Activated CD8-positive, alpha-beta memory T cell treated with anti-CD3 and anti-CD28 coated beads, Interleukin-2, amount 50 U/mL, for 1 hour (primary cell): ENCODE data around the gene LRRC72.
"Not testable (repeated sequence)": the region's sequence is repeated elsewhere in the genome, so short reads cannot be mapped to it uniquely, and the experiment has no call there.

Experiments
- DNase-seq: peaks from one replicate; pipeline ENCODE4 v3.0.0-alpha.2; 2020; ENCODE audit errors: extremely low read depth

Gene LRRC72

DNA sequence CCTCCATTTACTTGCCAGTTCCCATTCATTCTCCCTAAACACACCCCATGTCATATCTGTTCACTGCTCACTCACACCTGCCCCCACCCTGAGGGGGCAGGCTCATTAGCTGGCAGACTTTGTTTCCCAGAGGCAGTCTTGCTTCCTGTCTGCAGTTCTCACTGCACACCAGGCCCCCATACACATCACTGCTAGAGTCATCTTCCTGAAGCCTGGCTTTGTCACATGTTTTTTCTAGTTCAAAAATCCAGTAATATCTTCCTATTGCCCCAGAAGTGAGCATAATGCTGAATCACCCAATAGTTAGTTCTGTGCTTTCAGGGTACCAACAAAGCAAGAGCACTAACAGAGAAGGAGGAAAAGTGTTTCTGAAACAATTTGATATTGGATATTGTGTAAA is 1.9 kb downstream of the LRRC72 start:
- DNase-seq = no peak

DNA sequence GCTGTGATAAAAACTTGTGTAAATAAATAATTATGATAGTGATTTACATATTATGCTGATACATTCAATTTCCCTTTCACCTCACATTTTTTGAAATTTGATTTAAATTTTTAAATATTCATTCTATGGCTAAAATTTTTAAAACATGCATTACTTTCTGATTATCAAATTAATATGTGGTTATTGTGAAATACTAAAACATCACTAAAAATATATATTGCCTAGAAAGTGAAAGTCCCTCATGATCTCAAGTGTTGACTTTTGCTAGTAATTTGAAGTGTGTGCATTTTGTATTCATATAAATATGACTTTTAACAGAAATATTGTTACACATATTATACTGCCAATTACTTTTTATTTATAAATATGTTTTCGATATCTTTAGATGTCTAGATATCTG is 3.1 kb downstream of the LRRC72 start:
- no peak for DNase-seq

DNA sequence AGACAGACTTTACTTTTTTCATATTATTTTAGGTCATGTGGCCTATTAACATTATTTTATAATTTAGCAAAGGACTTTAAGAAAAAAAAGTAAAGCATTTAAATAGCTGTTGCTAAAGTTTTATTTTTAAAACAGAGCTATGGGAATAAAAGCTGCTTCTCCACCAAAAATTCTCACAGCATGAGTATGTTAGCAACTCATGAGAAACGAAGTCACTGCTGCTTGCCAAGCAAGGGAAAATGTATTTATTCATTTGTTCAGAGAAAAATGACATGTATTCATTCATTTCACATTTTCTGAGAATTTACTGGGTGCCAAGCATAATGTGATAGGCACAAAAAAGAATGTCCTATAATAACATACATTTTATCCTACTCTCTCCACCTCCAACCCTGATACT is 5.1 kb downstream of the LRRC72 start:
- no peak for DNase-seq

DNA sequence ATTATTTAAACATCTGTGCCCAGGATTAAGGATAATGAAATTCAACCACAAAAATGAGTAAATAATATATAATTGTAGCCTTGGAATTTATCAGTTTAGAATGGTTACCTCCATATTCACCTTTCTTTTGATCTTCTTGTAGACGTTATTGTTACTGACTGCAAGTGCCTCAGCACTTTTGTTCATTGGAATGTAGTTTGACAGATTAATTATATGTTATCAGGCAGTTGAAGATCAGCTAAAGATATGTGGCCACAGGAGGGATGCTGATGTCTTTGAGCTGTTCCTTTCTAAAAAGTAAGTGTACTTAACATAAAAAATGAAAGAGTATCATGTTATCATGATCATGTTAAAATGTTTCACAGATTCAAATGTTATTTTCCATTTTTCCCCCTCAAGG is 5.6 kb downstream of the LRRC72 start:
- DNase-seq = no peak

DNA sequence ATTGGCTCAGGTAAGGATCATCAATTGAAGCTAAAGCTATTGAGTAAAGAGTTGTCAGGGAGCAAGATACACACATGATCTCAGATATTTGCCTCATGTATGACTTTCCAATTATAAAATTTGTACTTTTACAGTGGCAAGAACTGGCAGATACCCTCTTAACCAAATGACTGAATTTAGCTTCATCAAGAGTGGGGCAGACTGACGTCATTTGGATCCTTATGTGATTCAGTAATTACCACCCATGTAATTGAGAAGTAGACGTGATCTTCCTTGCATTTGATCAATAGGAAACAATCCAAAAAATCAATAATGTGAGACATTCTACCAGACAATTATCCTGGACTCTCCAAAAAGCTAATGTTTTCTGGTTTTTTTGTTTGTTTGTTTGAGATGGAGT is 8.9 kb downstream of the LRRC72 start:
- no peak for DNase-seq

DNA sequence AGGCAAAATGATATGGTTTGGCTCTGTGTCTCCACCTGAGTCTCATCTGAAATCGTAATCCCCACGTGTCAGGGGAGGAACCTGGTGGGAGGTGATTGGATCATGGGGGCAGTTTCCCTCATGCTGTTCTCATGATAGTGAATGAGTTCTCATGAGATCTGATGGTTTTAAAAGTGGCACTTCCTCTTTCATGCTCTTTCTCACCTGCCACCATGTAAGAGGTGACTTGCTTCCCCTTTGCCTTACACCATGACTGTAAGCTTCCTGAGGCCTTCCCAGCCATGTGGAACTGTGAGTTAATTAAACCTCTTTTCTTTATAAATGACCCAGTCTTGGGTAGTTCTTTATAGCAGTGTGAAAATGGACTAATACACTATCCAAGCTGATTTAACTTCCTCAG is 13.9 kb downstream of the LRRC72 start:
- DNase-seq = not testable (repeated sequence)

DNA sequence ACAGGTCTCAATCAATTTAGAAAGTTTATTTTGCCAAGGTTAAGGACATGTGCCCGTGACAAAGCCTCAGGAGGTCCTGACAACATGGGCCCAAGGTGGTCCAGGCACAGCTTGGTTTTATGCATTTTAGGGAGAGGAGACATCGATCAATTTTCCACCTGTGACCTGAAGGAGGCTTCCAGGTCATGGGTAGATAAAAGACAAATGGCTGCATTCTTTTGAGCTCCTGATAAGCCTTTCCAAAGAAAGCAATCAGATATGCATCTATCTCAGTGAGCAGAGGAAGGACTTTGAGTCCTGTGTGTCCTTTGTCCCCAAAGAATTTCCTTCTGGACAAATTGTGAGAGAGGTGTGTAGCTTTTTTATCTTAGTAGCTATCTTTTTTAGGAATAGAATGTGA is 15.8 kb downstream of the LRRC72 start:
- DNase-seq = no peak

DNA sequence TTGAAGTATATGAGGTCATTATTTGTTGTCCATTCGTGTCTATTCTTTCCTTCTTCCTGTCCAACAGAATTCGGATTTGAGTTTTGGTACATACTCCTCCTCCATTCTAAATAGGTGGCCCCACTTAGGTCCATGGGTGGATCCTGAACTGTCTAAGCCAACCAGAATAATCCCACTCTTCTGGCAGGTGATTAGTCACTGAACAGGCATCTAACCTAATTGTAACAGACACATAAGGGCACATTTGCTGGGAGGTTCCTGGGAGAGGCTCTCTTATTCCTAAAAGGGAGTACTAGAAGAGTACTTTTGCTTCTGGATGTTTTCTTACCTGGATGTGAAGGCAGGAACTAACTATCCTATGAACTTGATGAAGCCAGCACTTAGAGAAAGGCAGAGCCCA is 16.8 kb downstream of the LRRC72 start:
- DNase-seq = no peak

DNA sequence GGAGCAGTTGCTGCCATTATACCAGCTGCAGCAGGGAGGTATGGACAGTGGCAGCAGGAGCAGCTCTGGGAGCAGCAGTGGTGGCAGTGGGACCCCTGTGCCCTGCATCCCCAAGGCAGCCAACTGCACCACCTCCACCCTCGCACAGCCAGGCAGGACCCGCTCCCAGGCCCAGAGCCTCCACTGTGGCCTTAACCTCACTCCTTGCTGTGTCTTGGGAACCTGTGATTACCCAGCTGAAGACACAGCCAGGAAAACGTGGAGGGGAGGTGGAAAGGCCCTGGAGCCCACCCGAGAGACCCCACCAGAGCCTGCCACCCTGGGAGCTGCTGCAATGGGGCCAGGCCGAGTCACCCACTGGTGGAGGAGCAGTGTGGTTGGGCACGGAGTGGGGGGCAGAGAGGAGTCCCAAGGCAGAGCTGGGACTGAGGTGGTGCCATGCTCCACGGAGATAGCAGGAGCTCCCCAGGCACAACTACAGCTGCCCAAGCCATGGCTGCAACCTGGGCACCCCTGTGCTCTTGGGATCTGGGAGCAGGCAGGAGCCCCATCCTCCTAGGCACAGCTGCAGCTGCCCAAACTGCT is 20.4 kb downstream of the LRRC72 start:
- DNase-seq = no peak

DNA sequence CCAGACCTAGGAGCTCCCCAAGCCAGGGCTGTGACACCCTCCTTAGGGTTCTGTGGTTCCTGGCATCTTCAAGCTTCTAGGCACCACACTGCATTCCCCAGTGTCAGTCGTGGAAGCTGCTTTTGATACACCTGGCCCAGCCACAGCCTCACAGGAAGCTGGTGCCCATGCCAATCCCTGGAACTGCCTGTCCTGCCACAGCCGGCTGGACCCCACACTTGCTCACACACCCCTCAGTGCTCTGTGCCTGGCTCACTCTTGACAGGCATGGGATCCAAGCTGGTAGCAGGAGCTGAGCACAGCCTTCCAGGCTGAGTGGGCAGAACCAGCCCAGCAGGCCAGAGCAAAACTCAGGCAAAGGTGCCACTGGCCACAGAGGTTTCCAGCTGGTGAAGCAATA is 21.8 kb downstream of the LRRC72 start:
- no peak for DNase-seq

DNA sequence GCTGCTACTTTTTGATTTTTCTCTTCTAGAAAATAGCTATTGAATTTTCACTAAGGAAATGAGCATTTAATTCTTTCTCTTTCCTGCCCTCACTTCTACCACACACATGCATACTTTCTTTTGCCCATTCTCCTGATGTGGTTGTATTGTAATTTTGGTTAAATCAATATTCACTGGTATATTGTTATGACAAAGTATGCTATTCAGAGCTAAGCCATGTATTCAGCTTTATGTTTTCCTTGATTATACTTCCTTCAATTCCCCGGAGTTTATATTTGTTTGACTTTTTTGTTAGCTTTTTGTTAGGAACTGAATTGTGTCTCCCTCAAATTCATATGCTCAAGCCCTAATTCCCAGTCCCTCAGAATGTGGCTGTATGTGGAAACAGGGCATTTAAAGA is 24.0 kb downstream of the LRRC72 start:
- DNase-seq = no peak

DNA sequence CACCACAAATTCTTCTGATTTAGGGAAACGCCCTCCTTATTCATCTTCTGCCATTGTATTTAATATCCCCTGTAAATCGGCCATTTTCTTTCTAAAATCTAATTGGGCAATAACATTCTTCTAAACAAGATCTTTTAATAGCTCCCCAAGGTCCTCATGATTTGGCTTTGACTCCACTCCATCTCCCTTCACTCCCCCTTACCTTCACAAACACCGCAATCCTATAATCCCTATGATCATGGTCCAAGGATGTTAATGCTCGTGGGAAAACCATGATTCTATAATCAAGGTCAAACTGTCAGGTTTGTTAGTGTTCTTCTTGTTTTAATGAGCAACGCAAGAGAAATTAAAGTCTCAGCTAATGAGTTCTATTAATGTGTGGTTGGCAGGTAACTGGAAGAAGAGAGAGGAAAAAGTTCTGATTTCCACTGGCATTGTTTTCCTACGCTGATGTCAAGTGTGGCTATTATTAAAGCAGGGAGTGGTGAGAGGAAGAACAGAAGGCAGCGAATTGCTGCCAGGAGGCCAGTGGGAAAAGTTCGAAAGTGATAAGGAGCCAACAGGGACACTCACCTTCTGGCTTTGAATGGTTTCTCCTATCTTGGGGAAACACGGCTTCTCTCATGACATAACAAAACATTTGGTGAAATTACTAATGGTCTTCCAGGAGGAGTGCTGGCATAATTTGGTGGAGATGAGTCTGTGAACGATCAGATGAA is 28.1 kb downstream of the LRRC72 start:
- DNase-seq = no peak

DNA sequence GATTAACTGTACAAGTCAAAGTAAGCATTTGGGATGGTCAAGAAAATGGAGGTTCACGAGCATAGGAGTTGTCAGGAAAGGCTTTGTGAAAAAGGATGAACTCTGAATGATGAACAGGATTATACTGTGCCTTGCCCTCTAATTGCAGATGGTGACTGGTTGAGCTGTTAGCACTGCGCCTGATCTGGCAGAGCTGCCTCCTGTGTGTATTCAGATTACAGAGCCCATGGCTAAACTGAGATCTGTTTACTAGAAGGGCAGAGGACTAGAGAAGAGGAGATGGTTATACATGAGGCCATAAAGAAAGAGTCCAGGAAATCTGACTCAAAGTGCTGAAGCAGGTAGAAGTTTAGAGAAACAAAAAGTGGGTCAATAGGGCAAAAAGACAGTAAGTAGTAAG is 29.7 kb downstream of the LRRC72 start:
- DNase-seq = no peak

DNA sequence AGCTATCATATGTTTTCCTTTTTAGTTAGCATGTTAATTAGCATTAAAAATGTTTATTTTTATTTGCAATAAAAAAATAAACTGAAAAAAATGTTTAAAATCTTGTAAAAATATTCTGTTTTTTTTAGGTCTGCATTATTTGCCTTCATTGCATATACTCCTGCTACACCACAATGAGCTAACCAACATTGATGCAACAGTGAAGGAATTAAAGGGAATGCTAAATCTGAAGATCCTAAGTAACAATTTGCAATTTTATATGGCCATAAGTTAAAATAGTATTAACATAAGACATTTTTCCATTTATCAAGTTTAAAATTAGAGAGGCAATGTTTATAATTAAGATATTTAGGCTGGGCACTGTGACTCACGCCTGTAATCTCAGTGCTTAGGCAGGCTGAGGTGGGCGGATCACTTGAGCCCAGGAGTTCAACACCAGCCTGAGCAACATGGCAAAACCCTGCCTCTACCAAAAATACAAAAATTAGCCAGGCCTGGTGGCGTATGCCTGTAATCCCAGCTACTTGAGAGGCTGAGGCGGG is 32.2 kb downstream of the LRRC72 start:
- no peak for DNase-seq

DNA sequence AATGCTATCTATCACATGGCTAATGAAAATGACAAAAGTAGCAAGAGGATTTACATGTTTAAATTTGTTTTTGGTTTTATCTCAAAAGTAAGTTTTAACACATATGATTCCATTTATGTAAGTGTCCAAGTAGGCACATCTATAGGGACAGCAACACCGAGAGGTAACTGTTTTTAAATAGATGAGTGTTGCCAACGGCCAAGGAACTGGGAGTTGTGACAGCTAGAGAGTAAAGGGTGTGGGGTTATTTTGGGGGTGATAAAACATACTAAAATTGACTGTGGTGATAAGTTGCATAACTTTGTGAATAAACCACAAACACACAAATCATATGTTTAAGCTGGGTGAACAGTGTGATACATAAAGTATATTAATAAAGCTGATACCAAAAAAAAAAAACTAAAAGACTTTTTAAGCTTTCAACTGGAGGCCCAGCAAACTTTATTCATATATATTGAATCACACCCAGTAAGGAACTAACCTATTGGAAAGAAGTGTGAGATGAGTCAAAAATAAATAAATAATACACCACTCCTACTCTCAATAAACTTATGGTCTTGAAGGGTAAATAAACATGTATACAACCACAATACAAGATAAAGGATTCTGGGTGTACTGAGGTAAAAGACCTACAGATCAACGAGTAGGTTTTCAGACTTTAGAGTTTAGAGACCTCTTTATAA is 33.0 kb downstream of the LRRC72 start:
- no peak for DNase-seq

DNA sequence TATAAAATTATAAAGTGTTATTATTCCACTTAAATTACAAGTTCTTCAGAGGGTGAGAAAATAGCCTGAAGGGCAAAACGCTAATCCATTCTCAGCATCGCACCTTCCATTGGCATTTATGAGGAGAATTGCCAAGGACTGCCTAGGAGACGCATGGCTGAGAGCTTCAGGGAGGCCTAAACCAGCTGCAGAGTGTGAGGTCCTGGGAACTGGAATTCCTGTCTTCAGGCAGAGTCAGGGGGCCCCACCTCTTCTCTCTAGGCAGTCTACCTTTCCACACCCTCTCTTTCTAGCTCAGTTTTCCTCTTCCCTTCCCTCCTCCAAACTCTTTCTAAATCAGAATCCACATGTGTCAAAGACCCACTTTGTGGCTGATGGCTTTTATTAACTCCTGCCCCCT is 35.3 kb downstream of the LRRC72 start:
- DNase-seq = no peak

DNA sequence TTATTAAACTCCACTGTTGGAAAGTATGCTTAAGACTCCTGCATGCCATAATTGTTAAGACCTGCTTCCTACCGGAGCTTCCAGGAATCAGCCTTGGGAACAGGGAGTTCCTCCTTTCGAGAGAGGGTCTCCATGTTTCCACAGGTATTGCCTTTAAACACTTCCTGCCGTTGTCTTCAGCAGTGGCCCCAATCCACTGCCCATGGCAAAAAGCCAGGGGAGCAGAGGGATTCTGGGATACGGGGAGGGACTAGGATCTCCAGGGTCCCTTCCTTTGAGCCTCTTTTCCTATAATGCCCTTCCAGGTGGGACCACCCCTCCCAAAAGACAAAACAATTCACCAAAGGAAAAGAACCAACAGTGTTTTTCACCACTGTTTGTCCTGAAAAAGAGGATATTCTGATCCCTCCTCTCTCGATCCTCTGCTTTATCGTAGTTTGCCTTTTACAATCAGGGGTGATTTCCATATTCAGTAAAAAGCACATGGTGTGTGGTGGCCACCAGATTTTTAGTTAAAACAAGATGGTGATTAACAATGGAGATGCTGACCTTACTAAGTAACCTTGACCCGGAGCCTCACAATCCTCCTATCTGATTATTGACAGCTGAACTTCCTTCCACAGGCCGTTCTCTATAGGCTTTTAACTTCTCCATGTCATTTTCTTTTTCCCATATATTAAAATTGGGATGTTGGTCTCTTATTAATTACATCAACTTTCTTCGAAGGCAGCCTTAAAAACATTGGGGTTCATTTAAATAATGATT is 36.0 kb downstream of the LRRC72 start:
- DNase-seq = no peak

DNA sequence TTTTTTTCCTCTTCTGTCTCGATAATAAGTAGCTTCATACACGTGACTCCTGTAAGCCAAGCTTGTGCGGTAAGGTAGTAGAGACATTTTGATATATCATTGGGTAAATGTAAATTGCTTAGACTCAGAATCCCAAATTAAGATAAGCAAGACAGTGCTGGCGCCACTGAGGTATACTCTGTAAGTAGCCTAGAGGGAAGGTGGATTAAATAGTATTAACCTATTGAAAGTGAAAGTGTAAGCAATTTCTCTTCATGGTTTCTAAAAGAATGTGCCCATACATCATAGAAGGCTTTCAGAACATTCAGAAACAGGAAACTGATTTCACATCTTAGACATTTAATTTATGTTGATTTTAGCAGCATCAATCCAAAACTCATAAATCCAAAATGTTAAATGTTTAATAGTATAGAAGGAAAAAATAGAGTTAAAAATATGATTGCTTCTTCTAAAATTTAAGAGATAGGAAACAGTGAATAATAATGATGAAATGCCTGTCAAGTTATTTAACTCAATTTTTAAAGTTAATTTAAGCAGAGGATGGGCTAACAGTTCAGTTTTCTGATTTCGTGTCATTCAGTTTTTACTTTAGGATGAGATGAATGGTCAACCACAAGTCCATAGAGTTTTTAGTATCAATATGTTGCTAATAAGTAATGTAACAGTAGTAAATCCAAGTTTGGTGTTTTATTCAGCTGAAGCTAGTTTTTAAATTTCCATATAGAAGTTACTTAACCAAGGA is 36.8 kb downstream of the LRRC72 start:
- no peak for DNase-seq

DNA sequence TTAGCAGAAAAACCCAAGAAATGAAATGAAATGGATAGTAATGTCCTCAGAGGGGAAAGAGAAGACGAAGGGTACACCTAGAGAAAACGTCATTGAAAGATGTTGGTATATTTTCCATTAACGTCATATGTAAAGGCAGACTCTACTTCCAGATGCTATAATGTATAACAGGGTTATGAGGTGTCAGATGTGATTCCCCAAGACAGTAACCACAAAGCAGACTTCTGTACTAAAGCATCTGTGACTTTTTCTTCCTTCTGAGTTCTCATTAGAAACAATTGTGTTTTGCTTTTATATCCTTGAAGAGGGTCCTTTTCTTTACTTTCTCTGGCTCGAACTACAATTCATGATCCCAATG is 37.4 kb downstream of the LRRC72 start:
- no peak for DNase-seq

DNA sequence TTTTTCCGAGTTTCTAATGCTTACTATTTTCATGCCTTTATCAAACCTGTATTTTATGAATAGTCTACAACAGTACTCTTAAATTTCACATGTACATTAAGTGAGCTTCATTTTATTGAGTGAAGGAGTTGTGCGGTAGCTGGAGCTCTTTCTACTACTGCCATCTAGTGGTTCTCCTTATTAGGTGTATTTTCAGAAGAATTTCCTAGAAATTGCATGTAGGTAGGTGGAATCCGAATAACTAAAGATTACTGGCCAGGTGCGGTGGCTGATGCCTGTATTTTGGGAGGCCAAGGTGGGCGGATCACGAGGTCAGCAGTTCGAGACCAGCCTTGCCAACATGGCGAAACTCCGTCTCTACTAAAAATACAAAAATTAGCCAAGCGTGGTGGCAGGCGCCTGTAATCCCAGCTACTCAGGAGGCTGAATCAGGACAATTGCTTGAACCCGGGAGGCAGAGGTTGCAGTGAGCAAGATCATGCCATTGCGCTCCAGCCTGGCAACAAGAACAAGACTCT is 38.3 kb downstream of the LRRC72 start:
- no peak for DNase-seq

DNA sequence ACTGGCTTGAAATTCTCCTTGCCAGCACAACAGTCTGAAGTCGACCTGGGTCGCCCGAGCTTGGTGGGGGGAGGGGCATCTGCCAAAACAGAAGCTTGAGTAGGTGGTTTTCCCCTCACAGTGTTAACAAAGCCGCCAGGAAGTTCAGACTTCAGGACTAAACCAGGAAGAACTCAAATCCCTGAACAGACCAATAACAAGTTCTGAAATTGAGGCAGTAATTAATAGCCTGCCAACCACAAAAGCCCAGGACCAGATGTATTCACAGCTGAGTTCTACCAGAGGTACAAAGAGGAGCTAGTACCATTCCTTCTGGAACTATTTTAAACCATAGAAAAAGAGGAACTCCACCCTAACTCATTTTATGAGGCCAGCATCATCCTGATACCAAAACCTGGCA is 45.3 kb downstream of the LRRC72 start:
- DNase-seq = no peak

DNA sequence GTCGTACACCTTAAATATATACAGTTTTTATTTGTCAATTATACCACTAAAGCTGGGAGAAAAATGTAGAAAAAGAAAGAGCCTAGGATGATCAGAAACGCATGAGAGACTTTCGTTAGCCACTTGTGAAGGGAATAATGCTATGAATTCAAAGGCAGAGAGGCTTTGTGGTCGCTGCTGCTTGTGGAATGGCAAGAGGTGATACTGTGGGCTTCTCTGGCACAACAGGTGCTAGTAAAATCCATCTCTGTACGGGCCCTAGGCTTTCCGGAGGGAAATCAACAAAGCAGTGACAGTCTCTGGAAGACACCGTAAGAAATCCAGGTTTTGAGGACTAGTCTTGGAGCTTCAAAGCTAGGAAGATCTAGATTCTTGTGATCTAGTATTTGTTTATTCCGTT is 52.6 kb downstream of the LRRC72 start:
- no peak for DNase-seq
